ENCODE measurements around the gene IL36B.

The IL36B gene

GRCh38 chr2:112989611-112990010 is 63.1 kb downstream of the IL36B start:
- Histone ChIP-seq H3K27ac (ENCODE audit: low read depth, low read length) (no peak overlapping the region), H2AFZ (ENCODE audit: low read length, unreplicated experiment) (no peak overlapping the region), H3K79me2 (ENCODE audit: control insufficient read depth, insufficient read depth, low read length, unreplicated experiment) (no peaks in the 10 kb centered on the region), H3K27me3 (ENCODE audit: insufficient read depth, low read length) (peaks cover 49% of the 10 kb centered on the region), H3K36me3 (ENCODE audit: insufficient read depth, low read length) (no peaks in the 10 kb centered on the region), H3K4me1 (ENCODE audit: control insufficient read depth, insufficient read depth, low read length, unreplicated experiment) (no peaks in the 10 kb centered on the region), H3K4me3 (ENCODE audit: low read depth, low read length) (no peak overlapping the region)

GRCh38 chr2:112985090-112985489 is 67.6 kb downstream of the IL36B start:
- H3K27me3 ChIP-seq (ENCODE audit: insufficient read depth, low read length) = peaks cover 65% of the 10 kb centered on the region
- no peak overlapping the region for H3K4me3 ChIP-seq (ENCODE audit: low read depth, low read length)
- H3K79me2 ChIP-seq (ENCODE audit: control insufficient read depth, insufficient read depth, low read length, unreplicated experiment) = no peaks in the 10 kb centered on the region
- no peak overlapping the region for H2AFZ ChIP-seq (ENCODE audit: low read length, unreplicated experiment)
- H3K4me1 ChIP-seq (ENCODE audit: control insufficient read depth, insufficient read depth, low read length, unreplicated experiment) = no peaks in the 10 kb centered on the region
- H3K36me3 ChIP-seq (ENCODE audit: insufficient read depth, low read length) = no peaks in the 10 kb centered on the region
- no peak overlapping the region for H3K27ac ChIP-seq (ENCODE audit: low read depth, low read length)

- H3K27ac ChIP-seq (ENCODE audit: low read depth, low read length) = no peak overlapping the region
- H3K79me2 ChIP-seq (ENCODE audit: control insufficient read depth, insufficient read depth, low read length, unreplicated experiment) = no peaks in the 10 kb centered on the region
- no peaks in the 10 kb centered on the region for H3K4me1 ChIP-seq (ENCODE audit: control insufficient read depth, insufficient read depth, low read length, unreplicated experiment)
- H3K4me3 ChIP-seq (ENCODE audit: low read depth, low read length) = no peak overlapping the region
- no peak overlapping the region for H2AFZ ChIP-seq (ENCODE audit: low read length, unreplicated experiment)
- no peaks in the 10 kb centered on the region for H3K36me3 ChIP-seq (ENCODE audit: insufficient read depth, low read length)
- peaks cover 95% of the 10 kb centered on the region for H3K27me3 ChIP-seq (ENCODE audit: insufficient read depth, low read length)
These were observed 72.1 kb downstream of the IL36B start for GRCh38 chr2:112980537-112980936.

- H3K36me3 ChIP-seq (ENCODE audit: insufficient read depth, low read length) = no peaks in the 10 kb centered on the region
- H3K4me3 ChIP-seq (ENCODE audit: low read depth, low read length) = no peak overlapping the region
- peaks cover 98% of the 10 kb centered on the region for H3K27me3 ChIP-seq (ENCODE audit: insufficient read depth, low read length)
- no peaks in the 10 kb centered on the region for H3K79me2 ChIP-seq (ENCODE audit: control insufficient read depth, insufficient read depth, low read length, unreplicated experiment)
- no peak overlapping the region for H2AFZ ChIP-seq (ENCODE audit: low read length, unreplicated experiment)
- no peaks in the 10 kb centered on the region for H3K4me1 ChIP-seq (ENCODE audit: control insufficient read depth, insufficient read depth, low read length, unreplicated experiment)
- H3K27ac ChIP-seq (ENCODE audit: low read depth, low read length) = no peak overlapping the region
These were observed 72.9 kb downstream of the IL36B start for GRCh38 chr2:112979731-112980130.

GRCh38 chr2:112977559-112978056 is 75.1 kb downstream of the IL36B start, which contains the start of gene IL36G:
Gene IL36G (plus strand): TSS chr2:112978006. CDS start chr2:112978639, 633 bp downstream.
- Histone ChIP-seq H3K36me3 (ENCODE audit: insufficient read depth, low read length) (no peaks in the 10 kb centered on the region), H3K27ac (ENCODE audit: low read depth, low read length) (no peak within 1 kb of the TSS), H3K79me2 (ENCODE audit: control insufficient read depth, insufficient read depth, low read length, unreplicated experiment) (no peaks in the 10 kb centered on the region), H3K4me3 (ENCODE audit: low read depth, low read length) (no peak within 1 kb of the TSS), H3K4me1 (ENCODE audit: control insufficient read depth, insufficient read depth, low read length, unreplicated experiment) (no peaks in the 10 kb centered on the region), H3K27me3 (ENCODE audit: insufficient read depth, low read length) (peaks cover 99% of the 10 kb centered on the region), H2AFZ (ENCODE audit: low read length, unreplicated experiment) (no peak within 1 kb of the TSS)
